Activated CD4-positive, alpha-beta T cell treated with anti-CD3 and anti-CD28 coated beads, Interleukin-2, Interleukin-6, amounts not matched to agents 100 ng/mL and 50 ng/mL, durations not matched to agents 16 hours and 8 hours (primary cell): ENCODE data around the gene PRKCH.
A peak's percentile ranks its signal among the peaks of the same experiment; 100 is the strongest.
"Not testable (repeated sequence)": the region's sequence is repeated elsewhere in the genome, so short reads cannot be mapped to it uniquely, and the experiment has no call there.

ENCODE experiments used
- DNase-seq: peaks from one replicate; pipeline ENCODE4 v3.0.0-alpha.2; 2020

Gene PRKCH

GRCh38 chr14:61396694-61397093 is 75.3 kb downstream of the PRKCH start:
- no peak for DNase-seq

GRCh38 chr14:61397615-61398014 is 76.2 kb downstream of the PRKCH start:
- DNase-seq: no peak

- no peak for DNase-seq
Measured at GRCh38 chr14:61398221-61398620, 76.8 kb downstream of the PRKCH start.

- DNase-seq: no peak
Measured at GRCh38 chr14:61399365-61399764, 78.0 kb downstream of the PRKCH start.

GRCh38 chr14:61401461-61401860 is 80.1 kb downstream of the PRKCH start:
- DNase-seq: no peak

GRCh38 chr14:61403411-61403810 is 82.0 kb downstream of the PRKCH start:
- DNase-seq: peak; percentile 63

GRCh38 chr14:61404637-61405036 is 83.3 kb downstream of the PRKCH start:
- no peak for DNase-seq

GRCh38 chr14:61406198-61406597 is 84.8 kb downstream of the PRKCH start:
- no peak for DNase-seq

- peak; percentile 67 for DNase-seq
Measured at GRCh38 chr14:61406675-61407074, 85.3 kb downstream of the PRKCH start.

- DNase-seq: no peak
Measured at GRCh38 chr14:61408498-61408897, 87.1 kb downstream of the PRKCH start.

- no peak for DNase-seq
Measured at GRCh38 chr14:61409782-61410181, 88.4 kb downstream of the PRKCH start.

GRCh38 chr14:61415934-61416333 is 94.6 kb downstream of the PRKCH start:
- not testable (repeated sequence) for DNase-seq

GRCh38 chr14:61416591-61416990 is 95.2 kb downstream of the PRKCH start:
- DNase-seq: peak; percentile 40

GRCh38 chr14:61417141-61417540 is 95.8 kb downstream of the PRKCH start:
- DNase-seq: no peak

- DNase-seq: no peak
Measured at GRCh38 chr14:61417883-61418455, 96.6 kb downstream of the PRKCH start.

- DNase-seq: no peak
Measured at GRCh38 chr14:61418746-61419145, 97.4 kb downstream of the PRKCH start.

GRCh38 chr14:61419201-61419600 is 97.8 kb downstream of the PRKCH start:
- DNase-seq: no peak

- DNase-seq: peak; percentile 23
Measured at GRCh38 chr14:61420326-61420725, 98.9 kb downstream of the PRKCH start.

GRCh38 chr14:61421212-61421923 is 100.0 kb downstream of the PRKCH start:
- no peak for DNase-seq

- no peak for DNase-seq
Measured at GRCh38 chr14:61426048-61426447, 104.7 kb downstream of the PRKCH start.

GRCh38 chr14:61428261-61428660 is 106.9 kb downstream of the PRKCH start:
- no peak for DNase-seq

- DNase-seq: no peak
Measured at GRCh38 chr14:61429316-61429715, 107.9 kb downstream of the PRKCH start.

GRCh38 chr14:61430066-61430757 is 108.8 kb downstream of the PRKCH start:
- no peak for DNase-seq

- no peak for DNase-seq
Measured at GRCh38 chr14:61433169-61433568, 111.8 kb downstream of the PRKCH start.
